Measurements from ENCODE around the gene ARFIP1.

ARFIP1 gene

DNA sequence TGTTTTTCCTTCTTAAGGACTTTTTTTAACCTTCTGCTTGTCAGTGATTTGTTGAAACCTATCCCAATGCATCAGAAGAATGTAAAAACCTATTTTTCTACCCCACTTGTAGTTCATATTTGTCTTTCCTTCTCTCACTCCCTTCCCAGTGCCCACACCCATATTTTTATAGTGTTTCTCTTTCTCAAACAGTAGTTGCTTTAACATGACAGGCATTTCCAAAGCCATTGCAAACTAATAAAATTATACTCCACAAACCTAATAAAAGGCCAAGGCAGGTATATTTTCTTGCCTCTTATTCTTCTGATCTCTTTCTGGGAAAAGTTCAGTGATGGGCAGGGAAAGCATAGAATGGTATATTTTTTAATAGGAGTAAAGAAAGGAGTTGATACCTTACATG, 120.6 kb downstream of the ARFIP1 start:
- no peak for DNase-seq

DNA sequence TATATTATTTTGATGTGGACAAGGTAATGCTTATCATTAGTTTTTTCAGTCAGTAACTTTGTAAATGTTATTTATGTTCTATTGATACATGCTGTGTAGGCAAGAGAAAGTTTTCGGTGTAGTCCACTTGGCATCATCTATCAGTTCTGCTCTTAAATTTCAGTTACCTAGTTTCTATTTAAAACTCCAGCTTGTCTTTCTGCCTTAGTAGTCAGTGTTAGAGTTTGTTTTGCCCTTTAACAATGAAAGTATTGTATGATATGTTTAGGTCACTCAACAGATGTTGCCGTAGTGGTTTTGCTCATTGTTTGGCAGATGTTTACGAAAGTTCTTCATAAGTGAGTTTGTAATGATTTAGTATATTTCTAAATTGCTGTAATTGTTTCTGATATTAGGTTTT, 121.5 kb downstream of the ARFIP1 start:
- no peak for DNase-seq

DNA sequence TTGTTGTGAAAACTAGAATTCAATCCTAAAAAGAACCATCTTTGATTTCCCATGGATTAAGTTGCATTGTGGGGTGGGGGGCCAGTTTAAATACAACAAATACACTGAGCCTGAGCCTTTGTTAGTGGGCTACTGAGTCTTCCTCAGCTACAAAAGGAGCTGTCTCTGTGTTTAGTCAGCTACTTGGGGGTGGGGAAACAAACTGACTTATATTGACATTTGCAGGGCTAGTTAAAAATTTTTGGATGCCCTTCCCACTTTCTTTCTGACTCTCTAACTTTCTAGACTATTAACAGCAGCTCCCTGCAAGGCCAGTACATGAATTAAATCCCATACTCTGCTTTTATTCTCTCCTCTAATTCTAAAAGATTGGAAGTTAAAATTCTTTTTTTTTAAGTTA, 123.9 kb downstream of the ARFIP1 start:
- DNase-seq = no peak

DNA sequence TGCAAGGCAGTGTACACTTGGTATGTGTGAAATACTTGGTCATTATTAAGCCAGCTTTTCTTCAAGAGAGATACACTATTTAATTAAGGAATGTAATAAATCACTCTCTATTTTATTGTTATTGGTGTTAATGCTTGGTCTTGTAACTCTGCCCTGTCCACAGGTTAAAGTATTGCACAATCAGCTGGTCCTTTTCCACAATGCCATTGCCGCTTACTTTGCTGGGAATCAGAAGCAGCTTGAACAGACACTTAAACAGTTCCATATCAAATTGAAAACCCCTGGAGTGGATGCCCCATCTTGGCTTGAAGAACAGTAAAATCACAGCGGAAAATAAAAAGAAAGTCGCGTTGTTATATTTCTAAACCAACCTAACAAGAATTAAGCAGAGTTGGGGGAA, 130.1 kb downstream of the ARFIP1 start:
- no peak for DNase-seq

DNA sequence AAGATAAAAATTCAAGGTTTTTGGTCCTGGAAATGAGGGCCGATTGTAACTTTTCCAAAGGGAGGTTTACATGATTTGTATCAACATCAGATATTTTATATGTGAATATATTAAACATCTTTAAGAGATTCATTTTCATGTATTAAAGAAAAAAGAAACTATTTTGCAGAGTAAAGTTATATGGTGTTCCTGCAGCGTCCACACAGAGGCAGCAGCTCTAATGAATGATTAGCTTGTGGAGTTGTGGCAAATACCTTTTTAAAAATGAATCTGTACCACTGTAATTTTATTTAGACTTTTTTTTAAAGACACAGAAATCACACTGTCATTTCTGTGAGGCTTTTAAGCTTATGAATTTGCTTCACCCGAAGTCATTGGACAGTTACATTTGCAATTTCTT, 130.8 kb downstream of the ARFIP1 start:
- DNase-seq = no peak

DNA sequence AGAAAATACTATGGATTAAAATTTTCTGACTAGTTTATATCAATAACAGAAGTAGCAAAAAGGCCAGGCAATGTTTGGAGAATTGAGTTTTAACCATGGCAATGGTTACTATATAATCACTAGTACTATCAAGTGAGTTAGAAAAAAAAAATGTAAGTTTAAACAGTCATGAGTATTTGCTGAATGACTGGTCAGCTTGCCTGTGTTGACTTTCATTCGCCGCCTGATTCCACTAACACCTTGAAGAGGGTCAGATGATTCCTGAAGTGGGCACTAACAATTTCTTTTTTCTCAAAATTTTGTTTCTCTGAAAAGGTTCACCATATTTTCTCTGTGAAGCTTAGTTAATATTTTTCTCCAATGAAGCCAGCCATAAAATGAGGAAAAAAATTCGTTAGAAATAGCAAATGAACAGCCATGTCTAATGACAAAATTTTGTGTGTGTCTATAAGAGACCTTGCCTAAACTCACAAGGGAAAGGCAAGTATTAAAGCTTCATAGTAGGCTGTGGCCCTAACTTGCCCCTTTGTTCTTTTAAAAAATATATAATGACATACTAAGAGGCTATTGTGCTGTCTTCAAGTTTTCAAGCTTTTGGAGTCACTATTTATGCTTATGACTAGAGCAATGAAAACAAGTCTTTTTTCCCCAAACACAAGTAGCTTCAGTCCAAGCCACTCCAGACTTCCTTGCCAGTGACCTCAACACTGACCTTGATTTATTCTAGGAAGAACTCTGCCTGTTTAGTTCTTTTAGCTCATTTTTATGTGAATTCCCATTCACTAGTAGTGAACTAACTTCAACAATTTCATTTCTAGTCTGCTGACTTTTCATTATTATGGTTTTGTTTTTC, 138.0 kb downstream of the ARFIP1 start:
- no peak for DNase-seq

DNA sequence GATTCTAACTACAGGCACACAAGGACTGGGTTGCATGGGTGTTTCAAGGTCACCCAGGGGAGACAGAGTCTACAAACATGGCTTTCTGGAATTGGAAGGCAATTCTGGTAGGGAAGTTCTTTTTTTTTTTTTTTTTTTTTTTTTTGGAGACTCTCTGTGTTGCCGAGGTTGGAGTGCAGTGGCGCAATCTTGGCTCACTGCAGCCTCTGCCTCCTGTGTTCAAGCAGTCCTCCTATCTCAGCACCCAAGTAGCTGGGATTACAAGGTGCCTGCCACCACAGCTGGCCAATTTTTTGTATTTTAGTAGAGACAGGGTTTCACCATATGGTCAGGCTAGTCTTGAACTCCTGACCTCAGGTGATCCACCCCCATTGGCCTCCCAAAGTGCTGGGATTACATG, 140.1 kb downstream of the ARFIP1 start:
- no peak for DNase-seq

DNA sequence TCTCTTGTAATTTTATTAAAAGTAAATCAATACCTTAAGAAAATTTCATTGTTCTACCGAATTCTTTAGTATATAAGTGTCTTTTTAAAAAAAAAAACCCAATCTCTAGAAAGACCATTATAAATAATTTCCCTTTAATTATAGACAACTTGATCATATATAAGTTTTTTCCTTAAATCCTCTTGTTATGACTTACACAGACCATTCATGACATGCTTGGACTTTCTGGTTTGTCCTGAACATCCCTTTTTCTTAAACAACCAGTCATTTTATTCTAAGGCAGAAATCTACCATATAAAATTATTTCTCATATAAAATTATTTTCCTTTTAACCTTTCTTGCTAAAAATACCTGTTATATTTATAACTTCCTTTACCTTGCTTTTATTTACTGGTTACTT, 141.0 kb downstream of the ARFIP1 start:
- DNase-seq = no peak

DNA sequence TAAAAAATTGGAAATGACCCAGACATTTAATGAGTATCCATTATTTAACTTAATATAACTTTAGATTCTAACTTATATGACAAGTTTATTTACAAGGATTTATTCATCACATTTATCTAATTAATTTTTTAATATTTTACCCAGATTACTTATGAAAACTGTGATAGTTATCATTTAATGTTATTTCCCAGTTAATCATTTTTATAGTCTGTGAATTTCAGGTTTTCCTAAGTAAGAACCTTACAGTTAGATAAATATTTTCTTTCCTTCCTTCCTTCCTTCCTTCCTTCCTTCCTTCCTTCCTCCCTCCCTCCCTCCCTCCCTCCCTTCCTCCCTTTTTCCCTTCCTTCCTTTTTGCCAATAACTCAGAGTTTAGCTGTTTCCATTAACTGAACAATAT, 141.5 kb downstream of the ARFIP1 start:
- no peak for DNase-seq

DNA sequence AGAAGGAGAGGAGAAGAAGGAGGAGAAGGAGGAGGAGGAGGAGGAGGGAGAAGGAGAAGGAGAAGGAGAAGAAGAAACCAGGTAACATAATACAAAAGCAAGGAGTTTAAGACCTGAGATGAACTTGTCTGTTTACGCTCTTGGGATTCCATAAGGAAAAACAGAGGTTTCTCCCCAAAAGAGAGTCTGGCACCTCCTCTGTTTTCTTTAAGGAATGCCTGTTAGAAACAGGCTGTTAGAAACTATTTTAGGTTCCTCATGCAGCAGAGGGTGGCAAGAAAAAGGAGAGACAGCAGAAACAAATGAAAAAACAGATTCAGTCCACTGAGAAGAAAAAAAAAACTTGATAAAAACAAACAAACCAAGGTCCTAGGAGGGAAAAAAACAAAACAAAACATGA, 146.1 kb downstream of the ARFIP1 start:
- DNase-seq = no peak

DNA sequence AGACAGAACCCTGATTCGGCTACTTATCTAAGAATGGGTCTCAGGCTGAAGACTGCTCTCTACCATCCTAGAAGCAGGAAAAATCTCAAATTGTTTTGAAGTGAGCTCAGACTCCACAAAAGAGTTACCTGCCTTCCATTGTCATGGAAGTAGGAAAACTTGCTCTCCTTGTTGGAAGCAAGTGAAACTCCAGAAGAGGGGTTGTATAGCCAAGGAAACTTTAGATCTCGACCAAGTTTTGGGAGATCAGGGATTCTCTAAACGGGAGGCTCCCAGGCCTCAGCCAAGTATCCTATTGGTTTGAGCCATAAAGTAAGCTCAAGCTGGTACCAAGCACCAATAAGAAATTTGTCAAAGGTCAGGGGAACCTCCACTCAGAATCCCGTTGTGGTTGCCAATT, 147.2 kb downstream of the ARFIP1 start:
- DNase-seq = no peak

DNA sequence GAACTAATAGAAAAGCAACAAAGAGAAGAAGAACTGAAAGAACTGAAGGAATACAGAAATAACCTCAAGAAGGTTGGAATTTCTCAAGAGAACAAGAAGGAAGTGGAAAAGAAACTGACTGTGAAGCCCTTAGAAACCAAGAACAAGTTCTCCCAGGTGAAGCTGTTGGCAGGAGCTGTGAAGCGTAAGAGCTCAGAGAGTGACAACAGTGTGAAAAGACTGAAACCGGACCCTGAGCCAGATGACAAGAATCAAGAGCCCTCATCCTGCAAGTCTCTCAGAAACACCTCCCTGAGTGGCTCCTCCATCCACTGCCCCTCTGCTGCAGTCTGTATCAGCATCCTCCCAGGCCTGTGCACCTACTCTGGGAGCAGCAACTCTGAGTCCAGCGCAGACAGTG, 148.0 kb downstream of the ARFIP1 start:
- no peak for DNase-seq

DNA sequence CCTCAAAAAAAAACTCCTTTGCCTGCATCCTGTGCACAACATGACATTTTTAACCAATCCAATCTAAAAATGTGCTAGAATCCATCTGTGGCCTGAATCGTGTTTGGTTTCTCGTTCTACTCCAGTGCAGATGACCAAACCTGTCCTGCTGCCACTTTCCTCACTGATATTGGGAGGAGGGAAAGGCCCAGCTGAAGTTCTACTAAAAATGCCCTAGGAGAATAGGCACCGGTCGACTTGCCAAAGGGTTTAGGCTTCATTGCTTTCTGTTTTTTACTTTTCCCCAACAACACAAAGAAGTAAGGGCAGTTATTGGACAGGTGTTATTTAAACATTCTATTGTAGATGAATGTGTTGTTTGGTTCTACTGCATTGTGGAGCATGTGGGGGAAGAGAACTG, 148.5 kb downstream of the ARFIP1 start:
- no peak for DNase-seq

DNA sequence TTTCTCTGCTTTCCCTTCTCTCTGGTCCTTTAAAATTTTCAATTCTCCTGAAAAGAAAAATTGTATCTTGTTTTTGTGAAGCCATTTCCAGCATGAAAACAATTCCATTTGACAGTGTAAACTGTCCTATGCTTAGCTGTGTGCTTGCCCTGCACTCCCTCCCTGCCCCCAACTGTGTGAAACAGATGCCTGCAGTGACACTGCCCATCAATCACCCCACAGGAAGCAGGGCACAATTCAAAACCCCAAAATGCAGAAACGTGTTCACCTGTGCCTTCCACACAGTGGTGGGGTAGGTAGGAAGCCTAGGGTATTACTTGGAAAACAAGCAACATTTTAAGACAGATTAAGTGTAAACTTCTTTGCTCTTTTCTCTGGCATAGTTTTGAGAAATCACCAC, 150.1 kb downstream of the ARFIP1 start:
- no peak for DNase-seq

DNA sequence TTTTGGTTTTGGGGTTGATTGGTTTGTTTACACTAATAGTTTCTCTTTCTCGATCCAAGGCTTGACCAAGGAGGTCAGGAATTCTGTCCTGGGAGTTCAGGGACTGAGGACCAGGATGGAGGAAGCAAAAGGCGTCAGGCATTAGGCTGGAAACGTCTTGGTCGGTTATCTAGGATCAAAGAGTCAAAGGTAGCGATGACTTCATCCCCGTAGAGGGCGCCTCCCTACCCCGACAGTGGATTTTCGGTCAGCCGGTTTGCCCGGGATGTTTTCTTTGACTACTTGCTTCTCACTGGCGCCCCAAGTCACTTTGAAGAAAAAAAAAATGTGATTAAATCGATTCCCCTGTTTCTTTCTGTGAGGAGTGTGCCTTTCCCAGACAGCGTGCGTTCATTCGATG, 155.4 kb downstream of the ARFIP1 start:
- no peak for DNase-seq

DNA sequence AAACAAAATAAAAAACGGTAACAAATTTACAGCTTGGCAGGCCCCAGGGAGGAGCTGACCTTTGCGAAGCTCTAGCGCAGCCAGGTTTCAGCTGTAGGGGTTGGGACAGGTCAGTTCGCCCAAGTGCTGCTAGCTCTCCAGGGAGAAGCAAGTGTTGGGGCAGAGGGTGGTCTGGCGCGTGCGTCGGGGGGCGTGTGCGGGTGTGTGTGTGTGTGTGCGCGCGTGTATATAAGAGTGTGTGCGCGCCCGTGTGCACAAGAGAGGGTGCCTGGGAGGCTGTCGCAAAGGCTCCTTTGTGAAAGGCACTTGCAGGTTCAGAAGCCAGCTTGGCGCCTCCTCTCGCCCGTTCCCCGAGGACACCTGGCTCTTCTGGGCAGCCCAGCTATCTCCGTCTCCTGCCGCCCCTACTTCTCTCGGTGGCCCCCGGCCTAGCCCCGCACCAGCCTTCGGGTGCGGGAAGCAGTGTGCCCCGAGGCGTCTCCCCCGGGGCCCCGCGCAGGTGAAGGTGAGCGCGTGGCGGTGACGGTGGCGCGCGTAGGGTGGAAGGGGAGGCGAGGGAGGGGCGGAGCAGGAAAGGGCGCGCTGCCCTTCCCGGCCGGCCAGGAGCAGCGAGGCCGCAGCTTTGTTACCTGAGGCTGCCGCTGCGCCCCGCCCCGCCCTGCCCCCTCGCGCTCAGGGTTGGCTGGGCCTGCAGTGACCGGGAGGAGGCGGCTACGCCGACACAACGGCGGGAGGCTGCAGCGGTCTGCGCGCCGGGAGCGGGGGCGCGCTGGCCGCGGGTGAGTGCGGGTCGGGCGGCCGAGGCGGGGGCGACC, 156.1 kb downstream of the ARFIP1 start, which contains the start of gene FHDC1:
FHDC1 (plus strand) TSS at position 693 of the 815 bp plus-strand sequence. CDS start 6,735 bp downstream, outside the sequence.
- no peak for DNase-seq

DNA sequence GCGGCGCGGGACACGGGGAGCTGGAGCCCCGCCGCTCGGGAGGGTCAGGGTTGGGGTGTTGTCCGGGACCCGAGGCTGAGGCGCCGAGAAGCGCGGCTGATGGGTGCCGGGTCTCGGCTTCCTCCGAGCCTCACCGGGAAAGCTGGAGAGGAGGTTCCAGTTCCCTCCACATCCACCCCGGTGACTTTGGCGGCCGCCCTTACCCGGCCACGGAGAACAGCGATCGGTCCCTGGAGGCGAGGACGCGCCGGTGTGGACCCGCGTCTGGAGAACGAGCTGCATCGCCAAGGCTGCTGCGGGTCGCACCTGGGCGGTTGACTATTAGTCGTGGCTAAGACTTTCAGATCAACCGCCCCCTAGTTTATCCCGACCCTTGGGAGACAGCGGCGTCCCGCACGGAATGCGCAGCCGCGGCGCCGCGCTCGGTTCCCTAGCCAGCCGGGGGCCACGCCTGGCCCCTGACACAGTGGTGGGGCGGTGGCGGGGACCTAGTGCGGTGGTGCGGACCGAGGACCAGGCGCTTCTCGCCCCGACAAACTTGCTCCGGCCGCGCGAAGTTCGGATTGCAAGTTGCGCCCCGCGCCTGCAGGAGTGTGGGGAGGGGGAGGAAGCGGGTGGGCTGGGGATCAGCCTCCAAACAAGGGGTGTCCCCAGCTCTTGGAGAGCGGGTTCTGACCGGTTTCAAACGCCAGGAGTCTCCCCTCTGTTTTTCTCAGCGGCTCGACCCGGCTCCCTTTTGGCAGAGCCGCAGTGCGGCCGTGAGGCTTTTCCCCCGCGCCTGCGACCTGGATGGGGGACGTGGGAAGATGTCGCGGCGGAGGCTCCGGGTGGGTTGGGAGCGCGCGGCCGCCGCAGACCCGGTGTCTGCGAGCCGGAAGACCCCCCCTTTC, 156.9 kb downstream of the ARFIP1 start:
- DNase-seq = no peak

DNA sequence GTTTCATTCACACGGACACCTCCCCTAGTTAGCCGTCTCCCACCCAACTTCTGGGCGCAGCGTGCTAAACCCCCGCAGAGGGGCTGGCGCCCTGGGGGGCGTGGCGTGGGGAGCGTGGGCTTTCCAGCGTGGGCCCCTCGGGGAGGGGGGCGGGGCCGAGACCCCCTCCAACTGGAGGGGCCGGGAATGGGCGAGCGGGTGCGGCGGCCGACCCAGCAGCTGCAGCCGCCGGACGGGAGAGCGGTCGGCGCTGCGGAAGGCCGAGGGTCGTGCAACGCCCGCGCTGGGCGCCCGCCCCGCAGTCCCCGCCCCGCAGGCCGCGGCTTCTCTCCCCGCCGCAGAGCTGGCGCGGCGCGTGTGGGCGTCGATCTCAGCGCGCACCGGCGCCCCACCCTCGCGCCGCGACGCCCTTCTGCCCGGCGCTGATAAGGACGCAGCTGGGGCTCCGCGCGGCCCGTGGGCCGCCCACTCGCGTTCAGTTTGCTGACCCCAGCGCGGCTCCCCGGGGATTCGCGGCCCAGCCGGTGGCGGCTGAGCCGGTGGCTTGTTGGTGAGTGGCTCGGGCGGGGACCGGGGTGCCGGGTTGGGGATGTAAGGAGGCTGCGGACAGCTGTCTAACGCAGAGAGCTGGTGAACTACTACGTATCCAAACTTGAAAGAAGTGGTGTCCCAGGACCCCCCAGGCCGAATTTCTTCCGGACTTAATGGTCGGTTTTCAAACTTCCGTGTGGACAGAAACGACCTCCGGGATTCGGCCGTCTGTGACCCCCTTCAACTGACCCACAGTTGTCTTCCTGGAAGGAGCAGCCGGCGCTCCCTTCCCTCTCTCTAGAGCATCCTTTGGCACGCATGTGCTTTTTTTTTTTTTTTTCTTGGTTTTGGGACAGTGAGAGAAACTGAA, 157.8 kb downstream of the ARFIP1 start:
- DNase-seq = no peak

DNA sequence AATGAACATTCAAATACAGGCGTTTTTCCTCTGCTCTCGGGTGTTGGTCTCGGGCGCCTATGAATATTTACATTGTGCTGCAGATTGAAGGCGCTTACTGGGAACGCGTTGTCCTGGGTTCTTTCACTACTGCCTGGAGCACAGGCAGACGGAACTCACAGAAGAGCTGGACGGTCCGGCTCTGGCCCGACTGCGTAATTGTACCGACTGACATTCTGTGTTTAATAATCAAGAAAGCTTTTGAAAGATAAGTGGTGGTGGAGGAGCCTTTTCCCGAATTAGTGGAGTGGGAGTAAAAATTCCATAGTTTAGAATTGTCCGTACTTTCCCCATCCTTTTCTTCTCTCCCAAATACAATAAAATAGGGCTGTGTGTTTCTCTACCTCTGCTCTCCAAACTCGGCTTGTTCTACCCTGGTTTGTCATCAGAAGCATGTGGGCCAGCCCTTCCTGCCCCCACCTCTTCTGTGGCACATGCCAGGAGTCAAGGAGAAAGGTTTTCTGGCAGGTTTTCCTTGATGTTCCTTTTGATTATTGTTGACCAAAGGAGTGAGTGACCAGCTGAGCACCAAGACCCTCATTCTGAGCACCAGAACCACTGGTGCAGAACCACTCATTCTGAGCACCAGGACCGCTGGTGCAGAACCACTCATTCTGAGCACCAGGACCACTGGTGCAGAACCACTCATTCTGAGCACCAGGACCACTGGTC, 158.6 kb downstream of the ARFIP1 start:
- no peak for DNase-seq

DNA sequence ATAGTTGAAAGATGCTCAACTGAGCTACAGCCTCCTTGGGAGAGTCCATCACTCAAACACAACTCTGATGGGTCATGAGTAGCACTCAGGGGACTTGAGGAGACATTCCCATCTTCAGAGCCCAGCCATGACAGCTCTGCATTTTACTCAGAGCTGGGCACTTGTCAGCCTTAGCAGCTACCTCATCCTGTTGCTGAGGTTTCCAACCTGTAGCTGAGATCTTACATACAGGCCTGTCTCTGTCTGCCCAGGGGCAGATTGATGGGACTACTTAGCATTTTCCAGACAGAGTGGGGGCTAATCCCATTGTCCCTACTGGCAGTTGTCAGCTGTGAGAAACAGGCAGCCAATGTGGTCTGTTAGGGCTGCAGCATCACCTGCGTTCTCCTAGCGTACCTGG, 159.9 kb downstream of the ARFIP1 start:
- no peak for DNase-seq

DNA sequence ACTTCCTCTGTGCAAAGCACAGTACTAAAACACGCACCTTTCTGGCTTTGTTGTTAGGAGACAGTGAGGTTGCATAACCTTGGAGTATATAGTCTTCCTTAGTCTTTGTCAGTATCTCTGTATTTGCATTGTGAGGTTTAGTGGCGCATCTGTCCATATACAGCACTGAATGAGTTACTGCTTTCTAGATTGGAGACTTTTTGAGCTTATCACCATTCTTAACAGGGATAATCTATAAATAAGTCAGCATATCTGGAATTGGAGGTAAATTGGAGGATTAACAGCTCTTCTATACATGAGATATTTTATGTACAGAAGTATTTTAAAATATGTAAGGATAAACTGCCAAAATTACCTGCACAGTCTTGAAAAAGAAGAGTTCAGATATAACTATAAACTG, 160.7 kb downstream of the ARFIP1 start:
- no peak for DNase-seq
